Measurements from ENCODE around the gene CAMK1D. TPM values are rescaled to one million over a fixed set of nuclear protein-coding genes. Genes with fewer than 3 reads are reported as not detected.

The CAMK1D gene
- total and polyA plus RNA-seq, 2 of the 8 experiments (the other 6 are each of a cell fraction or from before 2014, with no cell fraction given), result 3.5 to 10.6 TPM

GRCh38 chr10:12617191-12618175 is 268.1 kb downstream of the CAMK1D start (continued):
- TF ChIP-seq ATF3 (IDR thresholded peaks at IDR 0.05; ENCODE audit: insufficient read depth, low read depth, low read length), result no peak
- no peak for TF ChIP-seq SP1 (IDR thresholded peaks at IDR 0.05; ENCODE audit: low read depth, low read length)
- TF ChIP-seq HDAC2 (IDR thresholded peaks at IDR 0.05; ENCODE audit: borderline replicate concordance in 1 of 2, low read depth in 2 of 2, low read length in 2 of 2), result no peak
- no peak for TF ChIP-seq FOSL1 (IDR thresholded peaks at IDR 0.05; ENCODE audit: insufficient read depth, low read depth, low read length)
- no peak for TF ChIP-seq TBP (IDR thresholded peaks at IDR 0.05; ENCODE audit: low read depth, low read length)
- TF ChIP-seq EGR1 (IDR thresholded peaks at IDR 0.05; ENCODE audit: borderline replicate concordance, low read depth, low read length), result no peak
- no peak for TF ChIP-seq ASH2L (IDR thresholded peaks at IDR 0.05; ENCODE audit: low read length)
- TF ChIP-seq NANOG (IDR thresholded peaks at IDR 0.05; ENCODE audit: insufficient read depth, low read depth, low read length, poor library complexity, severe bottlenecking), result no peak
- no peak for TF ChIP-seq TAF7 (optimal IDR thresholded peaks at IDR 0.05; ENCODE audit: borderline replicate concordance, low read depth, low read length)
- TF ChIP-seq MAX (IDR thresholded peaks at IDR 0.05), result no peak
- no peak for TF ChIP-seq EZH2 (IDR thresholded peaks at IDR 0.05; ENCODE audit: low read depth, low read length, severe bottlenecking)

Data from H1 (cell line).